K562 (cell line): Measurements from ENCODE around the gene OR6V1.

Experiments
- SIN3A ChIP-seq, 2 experiments: fragments of 150-350 bp in 1 of 2; IDR thresholded peaks; 2 replicates each; pipeline ENCODE4 v1.6.1; 2011 to 2016; ENCODE audit warnings: borderline replicate concordance in 2 of 2, low read depth in 2 of 2, low read length in 2 of 2, mild to moderate bottlenecking in 2 of 2, moderate library complexity in 2 of 2; ENCODE audit not compliant: control insufficient read depth in 1 of 2
- XRCC4 ChIP-seq: IDR thresholded peaks from one replicate; pipeline ENCODE4 v1.6.1; 2011; ENCODE audit not compliant: insufficient read depth, insufficient read length; ENCODE audit errors: extremely low read depth
- ZNF133 ChIP-seq: fragments of 250-450 bp; sonication (Bioruptor Pico); IDR thresholded peaks from 2 replicates; pipeline ENCODE4 v1.4.0; 2020; ENCODE audit warnings: mild to moderate bottlenecking

- TF ChIP-seq XRCC4 (no peak), SIN3A (IDR thresholded peaks at IDR 0.05; ENCODE audit: borderline replicate concordance in 2 of 2, control insufficient read depth in 1 of 2, low read depth in 2 of 2, low read length in 2 of 2) (no peak), ZNF133 (CRISPR knock-in tag) (no peak)
These were observed 35.1 kb upstream of the OR6V1 start for GRCh38 chr7:143016996-143017395.
